ENCODE data around the gene ANKRD42.

GRCh38 chr11:83284501-83285150 is 91.1 kb downstream of the ANKRD42 start:
- no peak for TF ChIP-seq POLR2A (IDR thresholded peaks at IDR 0.05; ENCODE audit: low read length)
- TF ChIP-seq GATA1 (IDR thresholded peaks at IDR 0.05; ENCODE audit: low read depth, low read length) = no peak
